HepG2 (cell line): Measurements from ENCODE around the gene TUBGCP6. TPM values are rescaled to one million over a fixed set of nuclear protein-coding genes. Genes with fewer than 3 reads are reported as not detected.
A peak's percentile ranks its signal among the peaks of the same experiment; 100 is the strongest.

ENCODE experiments used
- AKAP8 ChIP-seq: sonication (generic); formaldehyde crosslinking; IDR thresholded peaks from 2 replicates; pipeline ENCODE4 v1.5.1; 2020; ENCODE audit warnings: mild to moderate bottlenecking, missing genetic modification reagents
- GABPA ChIP-seq, 2 experiments: IDR thresholded peaks; 2 replicates each; pipeline ENCODE4 v1.6.1; 2011 to 2016; ENCODE audit warnings: low read depth in 2 of 2, low read length in 1 of 2, missing biosample characterization in 1 of 2, missing genetic modification characterization in 1 of 2
- MED1 ChIP-seq: sonication (generic); formaldehyde crosslinking; IDR thresholded peaks from 2 replicates; pipeline ENCODE4 v1.4.0; 2020; ENCODE audit warnings: missing genetic modification reagents
- TEAD3 ChIP-seq: optimal IDR thresholded peaks from 2 replicates; pipeline ENCODE3; 2016; ENCODE audit warnings: borderline replicate concordance
- THYN1 ChIP-seq: sonication (generic); formaldehyde crosslinking; IDR thresholded peaks from 2 replicates; pipeline ENCODE4 v1.8.1; 2023; ENCODE audit warnings: low read depth, mild to moderate bottlenecking, moderate library complexity, missing genetic modification reagents, borderline replicate concordance
- ZBTB20 ChIP-seq: sonication (generic); formaldehyde crosslinking; IDR thresholded peaks from 2 replicates; pipeline ENCODE4 v1.8.1; 2023; ENCODE audit warnings: missing genetic modification reagents, low read depth, mild to moderate bottlenecking, borderline replicate concordance
- ZNF292 ChIP-seq: sonication (generic); formaldehyde crosslinking; IDR thresholded peaks from 2 replicates; pipeline ENCODE4 v1.8.1; 2022; ENCODE audit warnings: mild to moderate bottlenecking, low read depth, missing genetic modification reagents, borderline replicate concordance
- ZNF354B ChIP-seq: sonication (generic); formaldehyde crosslinking; IDR thresholded peaks from 2 replicates; pipeline ENCODE4 v1.8.0; 2022; ENCODE audit warnings: mild to moderate bottlenecking, missing genetic modification reagents
- ZNF607 ChIP-seq: sonication (generic); formaldehyde crosslinking; IDR thresholded peaks from 2 replicates; pipeline ENCODE4 v1.5.1; 2020; ENCODE audit warnings: missing genetic modification reagents, mild to moderate bottlenecking, borderline replicate concordance
- ZNF816 ChIP-seq: sonication (generic); formaldehyde crosslinking; IDR thresholded peaks from 2 replicates; pipeline ENCODE4 v1.8.0; 2022; ENCODE audit warnings: missing genetic modification reagents, mild to moderate bottlenecking, borderline replicate concordance
- ZZZ3 ChIP-seq: sonication (generic); formaldehyde crosslinking; IDR thresholded peaks from 2 replicates; pipeline ENCODE4 v1.4.0; 2020; ENCODE audit warnings: missing genetic modification reagents, mild to moderate bottlenecking, borderline replicate concordance
- polyA plus RNA-seq, 8 experiments: library from polyadenylated mRNA; depleted of rRNA in 3 of 8; stranded (reverse) in 7 of 8; unstranded in 1 of 8; fragments of >200 nt; fragmentation: Illumina TruSeq in 4 of 8; extraction: Trizol in 4 of 8; gene quantifications; 2 replicates each; pipeline versions ENCODE4 v1.2.1 to v1.2.3, GENCODE V29; 2011 to 2016; ENCODE audit warnings: low read depth in 4 of 8, missing spikeins in 1 of 8, mixed read lengths in 1 of 8; ENCODE audit not compliant: insufficient read depth in 1 of 8
- total RNA-seq, 5 experiments: library from RNA; depleted of rRNA; stranded (reverse); fragments of >200 nt; fragmentation: Illumina TruSeq; extraction: Trizol; gene quantifications; 2 replicates each; pipeline ENCODE4 v1.2.3, GENCODE V29; 2016; ENCODE audit warnings: low read depth in 1 of 5
- TF ChIP-seq, protein P1 (sequence below): sonication (generic); formaldehyde crosslinking; IDR thresholded peaks from 2 replicates; pipeline ENCODE4 v1.5.1; 2020; ENCODE audit warnings: mild to moderate bottlenecking, missing genetic modification reagents, moderate library complexity
- TF ChIP-seq, protein P2 (sequence below): IDR thresholded peaks from 2 replicates; pipeline ENCODE4 v1.6.1; 2018; ENCODE audit warnings: missing genetic modification reagents, mild to moderate bottlenecking, missing compliant biosample characterization
- TF ChIP-seq, protein P3 (sequence below): sonication (generic); formaldehyde crosslinking; IDR thresholded peaks from 2 replicates; pipeline ENCODE4 v1.4.0; 2020; ENCODE audit warnings: missing genetic modification reagents
- TF ChIP-seq, protein P4 (sequence below): sonication (generic); formaldehyde crosslinking; IDR thresholded peaks from 2 replicates; pipeline ENCODE4 v1.5.1; 2020; ENCODE audit warnings: mild to moderate bottlenecking, moderate library complexity, missing genetic modification reagents
- TF ChIP-seq, protein P5 (sequence below): sonication (generic); formaldehyde crosslinking; IDR thresholded peaks from 2 replicates; pipeline ENCODE4 v1.8.0; 2022; ENCODE audit warnings: missing genetic modification reagents, mild to moderate bottlenecking, inconsistent platforms, borderline replicate concordance

TUBGCP6 gene
- total and polyA plus RNA-seq, 2 of the 13 experiments (the other 11 are each of a cell fraction or from before 2014, with no cell fraction given): 14.6 to 15.7 TPM

DNA sequence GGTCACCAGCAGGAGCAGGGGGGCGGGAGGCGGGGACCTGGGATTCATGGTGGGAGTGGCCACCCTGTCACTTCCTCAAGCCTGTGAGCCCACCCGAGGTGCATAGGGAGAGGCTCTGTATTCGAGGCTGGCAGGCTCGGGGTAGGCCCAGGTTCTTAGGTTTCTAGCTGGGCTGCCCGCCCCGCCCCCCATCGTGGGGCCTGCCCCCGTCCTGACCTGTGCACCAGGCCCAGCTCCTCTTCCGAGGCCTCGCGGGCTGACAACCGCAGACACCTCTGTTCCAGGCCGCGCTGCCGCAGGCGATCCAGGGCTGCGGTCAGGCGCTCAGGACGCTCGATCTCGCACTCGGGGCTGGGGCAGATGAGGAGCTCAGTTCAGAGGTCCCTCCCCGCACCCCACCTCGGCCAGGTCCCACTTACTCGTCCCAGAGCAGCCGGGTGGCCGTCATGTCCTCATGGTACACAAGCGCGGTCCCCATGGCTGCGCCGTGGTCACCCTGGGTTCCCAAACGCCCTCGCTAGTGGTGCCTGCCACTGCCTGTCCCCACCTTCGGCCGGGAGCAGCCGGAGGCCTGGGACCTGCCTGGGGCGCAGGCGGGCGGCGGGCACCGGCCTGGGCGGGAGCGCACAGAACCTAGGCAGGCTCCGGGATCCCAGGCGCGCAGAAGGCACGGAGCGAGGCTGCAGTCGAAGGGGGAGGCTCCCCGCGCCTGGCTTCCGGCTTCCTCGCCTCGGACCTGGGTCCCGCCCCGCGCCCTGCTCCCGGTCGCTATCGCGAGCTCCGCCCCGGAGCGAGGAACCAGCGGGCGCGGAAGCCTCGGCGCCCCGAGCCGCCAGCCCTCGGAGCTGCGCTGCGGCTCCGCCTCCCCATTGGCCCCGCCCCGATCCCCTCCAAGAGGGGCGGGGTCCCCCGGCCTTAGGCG lies 6.0 kb upstream of the TUBGCP6 start, which contains the start of gene HDAC10 (continued):
- TF ChIP-seq, protein P1, sequence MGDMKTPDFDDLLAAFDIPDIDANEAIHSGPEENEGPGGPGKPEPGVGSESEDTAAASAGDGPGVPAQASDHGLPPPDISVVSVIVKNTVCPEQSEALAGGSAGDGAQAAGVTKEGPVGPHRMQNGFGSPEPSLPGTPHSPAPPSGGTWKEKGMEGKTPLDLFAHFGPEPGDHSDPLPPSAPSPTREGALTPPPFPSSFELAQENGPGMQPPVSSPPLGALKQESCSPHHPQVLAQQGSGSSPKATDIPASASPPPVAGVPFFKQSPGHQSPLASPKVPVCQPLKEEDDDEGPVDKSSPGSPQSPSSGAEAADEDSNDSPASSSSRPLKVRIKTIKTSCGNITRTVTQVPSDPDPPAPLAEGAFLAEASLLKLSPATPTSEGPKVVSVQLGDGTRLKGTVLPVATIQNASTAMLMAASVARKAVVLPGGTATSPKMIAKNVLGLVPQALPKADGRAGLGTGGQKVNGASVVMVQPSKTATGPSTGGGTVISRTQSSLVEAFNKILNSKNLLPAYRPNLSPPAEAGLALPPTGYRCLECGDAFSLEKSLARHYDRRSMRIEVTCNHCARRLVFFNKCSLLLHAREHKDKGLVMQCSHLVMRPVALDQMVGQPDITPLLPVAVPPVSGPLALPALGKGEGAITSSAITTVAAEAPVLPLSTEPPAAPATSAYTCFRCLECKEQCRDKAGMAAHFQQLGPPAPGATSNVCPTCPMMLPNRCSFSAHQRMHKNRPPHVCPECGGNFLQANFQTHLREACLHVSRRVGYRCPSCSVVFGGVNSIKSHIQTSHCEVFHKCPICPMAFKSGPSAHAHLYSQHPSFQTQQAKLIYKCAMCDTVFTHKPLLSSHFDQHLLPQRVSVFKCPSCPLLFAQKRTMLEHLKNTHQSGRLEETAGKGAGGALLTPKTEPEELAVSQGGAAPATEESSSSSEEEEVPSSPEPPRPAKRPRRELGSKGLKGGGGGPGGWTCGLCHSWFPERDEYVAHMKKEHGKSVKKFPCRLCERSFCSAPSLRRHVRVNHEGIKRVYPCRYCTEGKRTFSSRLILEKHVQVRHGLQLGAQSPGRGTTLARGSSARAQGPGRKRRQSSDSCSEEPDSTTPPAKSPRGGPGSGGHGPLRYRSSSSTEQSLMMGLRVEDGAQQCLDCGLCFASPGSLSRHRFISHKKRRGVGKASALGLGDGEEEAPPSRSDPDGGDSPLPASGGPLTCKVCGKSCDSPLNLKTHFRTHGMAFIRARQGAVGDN (CRISPR knock-in tag): peak; percentile 90
- TF ChIP-seq, protein P2, sequence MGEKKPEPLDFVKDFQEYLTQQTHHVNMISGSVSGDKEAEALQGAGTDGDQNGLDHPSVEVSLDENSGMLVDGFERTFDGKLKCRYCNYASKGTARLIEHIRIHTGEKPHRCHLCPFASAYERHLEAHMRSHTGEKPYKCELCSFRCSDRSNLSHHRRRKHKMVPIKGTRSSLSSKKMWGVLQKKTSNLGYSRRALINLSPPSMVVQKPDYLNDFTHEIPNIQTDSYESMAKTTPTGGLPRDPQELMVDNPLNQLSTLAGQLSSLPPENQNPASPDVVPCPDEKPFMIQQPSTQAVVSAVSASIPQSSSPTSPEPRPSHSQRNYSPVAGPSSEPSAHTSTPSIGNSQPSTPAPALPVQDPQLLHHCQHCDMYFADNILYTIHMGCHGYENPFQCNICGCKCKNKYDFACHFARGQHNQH (CRISPR knock-in tag): no peak
- TF ChIP-seq GABPA (IDR thresholded peaks at IDR 0.05; ENCODE audit: low read depth, low read length) (peak; percentile 54), GABPA (CRISPR knock-in tag; IDR thresholded peaks at IDR 0.05; ENCODE audit: low read depth) (peak; percentile 31; the same call in 1 of the 2 replicates), ZNF354B (CRISPR knock-in tag) (peak; percentile 35; the same call in 1 of the 2 replicates), ZZZ3 (CRISPR knock-in tag) (peak; percentile 21; the same call in 1 of the 2 replicates), ZBTB20 (CRISPR knock-in tag) (no peak), MED1 (CRISPR knock-in tag) (peak; percentile 48; the same call in 1 of the 2 replicates), ZNF816 (CRISPR knock-in tag) (no peak), ZNF292 (CRISPR knock-in tag) (no peak), THYN1 (CRISPR knock-in tag) (no peak), TEAD3 (CRISPR knock-in tag) (no peak), ZNF607 (CRISPR knock-in tag) (peak; percentile 41; the same call in 1 of the 2 replicates), AKAP8 (CRISPR knock-in tag) (peak; percentile 100)
- TF ChIP-seq, protein P3, sequence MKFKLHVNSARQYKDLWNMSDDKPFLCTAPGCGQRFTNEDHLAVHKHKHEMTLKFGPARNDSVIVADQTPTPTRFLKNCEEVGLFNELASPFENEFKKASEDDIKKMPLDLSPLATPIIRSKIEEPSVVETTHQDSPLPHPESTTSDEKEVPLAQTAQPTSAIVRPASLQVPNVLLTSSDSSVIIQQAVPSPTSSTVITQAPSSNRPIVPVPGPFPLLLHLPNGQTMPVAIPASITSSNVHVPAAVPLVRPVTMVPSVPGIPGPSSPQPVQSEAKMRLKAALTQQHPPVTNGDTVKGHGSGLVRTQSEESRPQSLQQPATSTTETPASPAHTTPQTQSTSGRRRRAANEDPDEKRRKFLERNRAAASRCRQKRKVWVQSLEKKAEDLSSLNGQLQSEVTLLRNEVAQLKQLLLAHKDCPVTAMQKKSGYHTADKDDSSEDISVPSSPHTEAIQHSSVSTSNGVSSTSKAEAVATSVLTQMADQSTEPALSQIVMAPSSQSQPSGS (CRISPR knock-in tag): peak; percentile 15; the same call in 1 of the 2 replicates
- TF ChIP-seq, protein P4, sequence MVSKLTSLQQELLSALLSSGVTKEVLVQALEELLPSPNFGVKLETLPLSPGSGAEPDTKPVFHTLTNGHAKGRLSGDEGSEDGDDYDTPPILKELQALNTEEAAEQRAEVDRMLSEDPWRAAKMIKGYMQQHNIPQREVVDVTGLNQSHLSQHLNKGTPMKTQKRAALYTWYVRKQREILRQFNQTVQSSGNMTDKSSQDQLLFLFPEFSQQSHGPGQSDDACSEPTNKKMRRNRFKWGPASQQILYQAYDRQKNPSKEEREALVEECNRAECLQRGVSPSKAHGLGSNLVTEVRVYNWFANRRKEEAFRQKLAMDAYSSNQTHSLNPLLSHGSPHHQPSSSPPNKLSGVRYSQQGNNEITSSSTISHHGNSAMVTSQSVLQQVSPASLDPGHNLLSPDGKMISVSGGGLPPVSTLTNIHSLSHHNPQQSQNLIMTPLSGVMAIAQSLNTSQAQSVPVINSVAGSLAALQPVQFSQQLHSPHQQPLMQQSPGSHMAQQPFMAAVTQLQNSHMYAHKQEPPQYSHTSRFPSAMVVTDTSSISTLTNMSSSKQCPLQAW (CRISPR knock-in tag): peak; percentile 38; the same call in 1 of the 2 replicates
- TF ChIP-seq, protein P5, sequence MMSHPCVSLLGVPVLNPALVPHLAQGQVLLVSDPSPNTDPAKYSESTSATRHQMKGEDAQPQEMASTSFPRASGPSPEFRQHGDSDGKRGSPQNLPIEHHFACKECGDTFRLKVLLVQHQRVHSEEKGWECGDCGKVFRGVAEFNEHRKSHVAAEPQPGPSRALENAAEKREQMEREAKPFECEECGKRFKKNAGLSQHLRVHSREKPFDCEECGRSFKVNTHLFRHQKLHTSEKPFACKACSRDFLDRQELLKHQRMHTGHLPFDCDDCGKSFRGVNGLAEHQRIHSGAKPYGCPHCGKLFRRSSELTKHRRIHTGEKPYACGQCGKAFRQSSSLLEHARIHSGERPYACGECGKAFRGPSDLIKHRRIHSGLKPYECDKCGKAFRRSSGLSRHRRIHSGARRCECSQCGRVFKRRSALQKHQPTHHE (CRISPR knock-in tag): 0 out of 2 replicates have a peak, but pooled peaks have one; percentile 25
